Measurements from ENCODE around the gene TPH2.

TPH2 gene

GRCh38 chr12:72035625-72036024, 97.0 kb downstream of the TPH2 start:
- DNase-seq (ENCODE audit: low read depth): no peak

GRCh38 chr12:72036393-72036792, 97.7 kb downstream of the TPH2 start:
- DNase-seq (ENCODE audit: low read depth): no peak

GRCh38 chr12:72037006-72037795, 98.6 kb downstream of the TPH2 start:
- DNase-seq (ENCODE audit: low read depth): no peak

GRCh38 chr12:72041811-72042210, 103.2 kb downstream of the TPH2 start:
- no peak for DNase-seq (ENCODE audit: low read depth)

GRCh38 chr12:72053604-72054003, 115.0 kb downstream of the TPH2 start:
- DNase-seq (ENCODE audit: low read depth): peak; percentile 16

- DNase-seq (ENCODE audit: low read depth): no peak
Measured at GRCh38 chr12:72054511-72054910, 115.9 kb downstream of the TPH2 start.

GRCh38 chr12:72057330-72057914, 118.8 kb downstream of the TPH2 start:
- peak; percentile 17 for DNase-seq (ENCODE audit: low read depth)

- no peak for DNase-seq (ENCODE audit: low read depth)
Measured at GRCh38 chr12:72063073-72063472, 124.4 kb downstream of the TPH2 start.

GRCh38 chr12:72071030-72071429, 132.4 kb downstream of the TPH2 start:
- DNase-seq (ENCODE audit: low read depth): no peak

- DNase-seq (ENCODE audit: low read depth): no peak
Measured at GRCh38 chr12:72072592-72073212, 134.1 kb downstream of the TPH2 start.

- DNase-seq (ENCODE audit: low read depth): no peak
Measured at GRCh38 chr12:72074065-72074464, 135.4 kb downstream of the TPH2 start.

- DNase-seq (ENCODE audit: low read depth): no peak
Measured at GRCh38 chr12:72074956-72075355, 136.3 kb downstream of the TPH2 start.

GRCh38 chr12:72075401-72075800, 136.8 kb downstream of the TPH2 start:
- no peak for DNase-seq (ENCODE audit: low read depth)

GRCh38 chr12:72075891-72076557, 137.4 kb downstream of the TPH2 start:
- no peak for DNase-seq (ENCODE audit: low read depth)

- DNase-seq (ENCODE audit: low read depth): no peak
Measured at GRCh38 chr12:72076558-72076915, 137.9 kb downstream of the TPH2 start.

- DNase-seq (ENCODE audit: low read depth): no peak
Measured at GRCh38 chr12:72077111-72077820, 138.6 kb downstream of the TPH2 start.

GRCh38 chr12:72081777-72082176, 143.1 kb downstream of the TPH2 start:
- DNase-seq (ENCODE audit: low read depth): no peak
